Caco-2 (cell line): ENCODE results near the gene SOHLH2. TPM values are rescaled to one million over a fixed set of nuclear protein-coding genes. Genes with fewer than 3 reads are reported as not detected.

Experiments
- BruUV-seq: library from RNA; stranded (reverse); fragments of 400-500 nt; replicated peaks from 2 replicates; lab custom pipeline; 2021; lab: Mats Ljungman, UMichigan
- CTCF ChIA-PET: fragments of 300-600 bp; sonication (Branson Sonifier 250); formaldehyde crosslinking; loops from one replicate; lab custom pipeline; 2022; ENCODE audit warnings: antibody characterized with exemption; lab: Charles Lee
- POLR2A ChIA-PET: fragments of 300-600 bp; sonication (Branson Sonifier 250); formaldehyde crosslinking; loops from one replicate; lab custom pipeline; 2022; ENCODE audit warnings: antibody characterized with exemption; lab: Charles Lee
- DNase-seq, 2 experiments: peaks; one replicate each; pipeline versions ENCODE4 v3.0.0 to v3.0.0-alpha.2; 2020 to 2022
- H3K27me3 ChIP-seq: replicated peaks from 2 replicates; pipeline ENCODE4 v1.6.0; 2011; ENCODE audit warnings: low read length; ENCODE audit not compliant: control insufficient read depth, insufficient read depth
- H3K36me3 ChIP-seq: 2 replicates; pipeline ENCODE4 v1.5.1; 2011; ENCODE audit warnings: low read length; ENCODE audit not compliant: control insufficient read depth, insufficient read depth
- H3K4me1 ChIP-seq: fragments of 250-450 bp; sonication (Bioruptor Pico); 2 replicates; pipeline ENCODE4 v1.5.1; 2020; ENCODE audit warnings: mild to moderate bottlenecking
- H3K4me3 ChIP-seq: 2 replicates; pipeline ENCODE4 v1.5.1; 2011; ENCODE audit warnings: low read depth, mild to moderate bottlenecking, control low read depth, low read length
- H3K9me3 ChIP-seq: fragments of 250-450 bp; sonication (Bioruptor Pico); 2 replicates; pipeline ENCODE4 v1.5.1; 2020; ENCODE audit warnings: mild to moderate bottlenecking, moderate library complexity
- H3K27ac Mint-ChIP-seq: one replicate; pipeline ENCODE4 v1.8.0; 2022; ENCODE audit warnings: mixed read lengths; ENCODE audit not compliant: unreplicated experiment
- H3K27me3 Mint-ChIP-seq: one replicate; pipeline ENCODE4 v1.8.0; 2022; ENCODE audit warnings: mixed read lengths; ENCODE audit not compliant: insufficient read depth, unreplicated experiment
- H3K36me3 Mint-ChIP-seq: one replicate; pipeline ENCODE4 v1.8.0; 2022; ENCODE audit warnings: mild to moderate bottlenecking, mixed read lengths; ENCODE audit not compliant: insufficient read depth, unreplicated experiment
- H3K4me1 Mint-ChIP-seq: one replicate; pipeline ENCODE4 v1.8.0; 2022; ENCODE audit warnings: low read depth, mixed read lengths; ENCODE audit not compliant: unreplicated experiment
- H3K4me3 Mint-ChIP-seq: one replicate; pipeline ENCODE4 v1.8.0; 2022; ENCODE audit warnings: mild to moderate bottlenecking, moderate library complexity, mixed read lengths; ENCODE audit not compliant: unreplicated experiment
- H3K9me3 Mint-ChIP-seq: one replicate; pipeline ENCODE4 v1.8.0; 2022; ENCODE audit warnings: mixed read lengths; ENCODE audit not compliant: unreplicated experiment
- intact Hi-C: fragments of 100-400 bp; cut with micrococcal nuclease; formaldehyde crosslinking; loops from one replicate; pipeline ENCODE4 v1.10.0; 2022; ENCODE audit not compliant: unreplicated experiment
- total RNA-seq: library from RNA; stranded (reverse); gene quantifications from 2 replicates; pipeline ENCODE4 v1.2.3, GENCODE V29; 2022
- TF ChIP-seq, protein P1 (sequence below), 2 experiments: fragments of 200-600 bp in 1 of 2; IDR thresholded peaks; 1 replicate in 1 of 2; 2 replicates in 1 of 2; pipeline versions ENCODE4 v1.5.1 to v1.8.0; 2011 to 2022; ENCODE audit warnings: antibody characterized with exemption in 1 of 2, control low read depth in 1 of 2, inconsistent platforms in 1 of 2, low read depth in 1 of 2, low read length in 1 of 2, mild to moderate bottlenecking in 1 of 2, moderate library complexity in 1 of 2; ENCODE audit not compliant: insufficient read depth in 1 of 2, severe bottlenecking in 1 of 2, unreplicated experiment in 1 of 2

The SOHLH2 gene
- total RNA-seq, 1 experiment from 2014 or later: not detected

DNA sequence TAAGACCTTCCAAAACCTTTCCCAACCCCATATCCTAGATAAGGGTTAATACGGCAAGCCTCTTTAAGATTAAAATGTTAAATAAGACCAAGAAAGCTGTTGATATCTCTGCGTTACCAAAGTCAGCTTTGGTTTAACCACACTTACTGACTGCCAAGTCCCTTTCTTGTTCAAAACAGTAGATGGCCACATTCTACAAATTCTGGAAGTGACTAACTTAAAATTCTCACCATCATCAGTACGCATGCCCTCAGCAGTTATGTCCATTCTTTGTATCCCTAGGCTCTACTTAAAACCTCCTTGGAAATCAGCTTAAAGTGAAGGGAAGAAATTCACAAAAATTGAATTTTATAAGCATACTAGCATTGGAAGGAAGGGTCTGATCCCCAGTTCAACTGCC lies 23.6 kb downstream of the SOHLH2 start:
- no TSS peak for BruUV-seq
- Mint-ChIP-seq H3K9me3 (no peaks in the 10 kb centered on the region), H3K36me3 (no peaks in the 10 kb centered on the region), H3K4me3 (no peak overlapping the region), H3K4me1 (no peaks in the 10 kb centered on the region), H3K27ac (no peak overlapping the region), H3K27me3 (peaks cover 9% of the 10 kb centered on the region)
- intact Hi-C loops: loop anchor here (1.0 kb wide), 1 partner anchor 85 kb away; no protein-coding TSS in a partner anchor
- POLR2A ChIA-PET: no interaction called here
- H3K4me3 ChIP-seq: no peak overlapping the region
- H3K4me1 ChIP-seq: no peaks in the 10 kb centered on the region
- H3K9me3 ChIP-seq: 0 out of 2 replicates have a peak, but pooled peaks cover 3% of the 10 kb centered on the region
- CTCF ChIA-PET: interaction anchor here (0.6 kb wide), 1 partner anchor 87 kb away, joined by 3 read pairs; no protein-coding TSS in a partner anchor
- no peak for DNase-seq
- TF ChIP-seq, protein P1, sequence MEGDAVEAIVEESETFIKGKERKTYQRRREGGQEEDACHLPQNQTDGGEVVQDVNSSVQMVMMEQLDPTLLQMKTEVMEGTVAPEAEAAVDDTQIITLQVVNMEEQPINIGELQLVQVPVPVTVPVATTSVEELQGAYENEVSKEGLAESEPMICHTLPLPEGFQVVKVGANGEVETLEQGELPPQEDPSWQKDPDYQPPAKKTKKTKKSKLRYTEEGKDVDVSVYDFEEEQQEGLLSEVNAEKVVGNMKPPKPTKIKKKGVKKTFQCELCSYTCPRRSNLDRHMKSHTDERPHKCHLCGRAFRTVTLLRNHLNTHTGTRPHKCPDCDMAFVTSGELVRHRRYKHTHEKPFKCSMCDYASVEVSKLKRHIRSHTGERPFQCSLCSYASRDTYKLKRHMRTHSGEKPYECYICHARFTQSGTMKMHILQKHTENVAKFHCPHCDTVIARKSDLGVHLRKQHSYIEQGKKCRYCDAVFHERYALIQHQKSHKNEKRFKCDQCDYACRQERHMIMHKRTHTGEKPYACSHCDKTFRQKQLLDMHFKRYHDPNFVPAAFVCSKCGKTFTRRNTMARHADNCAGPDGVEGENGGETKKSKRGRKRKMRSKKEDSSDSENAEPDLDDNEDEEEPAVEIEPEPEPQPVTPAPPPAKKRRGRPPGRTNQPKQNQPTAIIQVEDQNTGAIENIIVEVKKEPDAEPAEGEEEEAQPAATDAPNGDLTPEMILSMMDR (IDR thresholded peaks at IDR 0.05; ENCODE audit: insufficient read depth in 1 of 2, low read depth in 1 of 2, low read length in 1 of 2, severe bottlenecking in 1 of 2, unreplicated experiment in 1 of 2): no peak
- H3K27me3 ChIP-seq: no peaks in the 10 kb centered on the region
- H3K36me3 ChIP-seq: no peaks in the 10 kb centered on the region

DNA sequence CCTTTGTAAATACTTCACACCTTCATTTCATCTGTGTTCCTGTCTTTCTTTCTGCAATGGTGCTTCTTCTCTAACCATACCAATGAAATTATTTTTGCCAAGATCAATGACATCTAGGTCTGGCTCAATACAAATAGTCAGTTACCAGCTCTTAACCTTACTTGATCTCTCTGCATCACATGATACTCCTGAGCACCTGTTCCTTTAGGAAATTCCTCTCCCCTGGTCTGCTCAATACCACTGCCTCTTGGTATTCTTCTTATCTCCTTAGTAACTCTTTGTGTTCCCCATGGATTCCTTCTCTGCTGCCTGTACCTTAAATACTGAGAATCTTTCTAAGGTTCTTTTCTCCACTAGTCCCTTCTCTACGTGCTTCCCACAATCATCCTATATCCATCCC lies 25.9 kb downstream of the SOHLH2 start:
- H3K27me3 Mint-ChIP-seq: peaks cover 4% of the 10 kb centered on the region

DNA sequence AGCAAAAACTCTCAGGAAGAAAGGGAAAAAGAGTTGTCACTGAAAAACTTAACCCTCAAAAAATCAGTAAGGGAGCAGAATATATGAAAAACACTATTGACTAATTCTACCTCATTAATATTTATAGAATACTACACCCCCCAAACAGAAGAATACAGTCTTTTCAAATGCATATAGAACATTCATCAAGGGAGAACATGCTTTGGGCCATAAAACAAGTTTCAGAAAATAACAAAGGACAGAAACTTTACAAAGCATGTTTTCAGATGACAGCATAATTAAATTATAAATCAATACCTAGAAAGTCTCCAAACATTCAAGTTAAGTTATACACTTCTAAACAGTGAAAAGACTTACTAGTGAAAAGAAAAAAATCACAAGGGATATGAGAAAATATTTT lies 30.5 kb downstream of the SOHLH2 start:
- no peaks in the 10 kb centered on the region for H3K27me3 ChIP-seq
- Mint-ChIP-seq H3K36me3 (no peaks in the 10 kb centered on the region), H3K27ac (no peak overlapping the region), H3K4me3 (no peak overlapping the region), H3K4me1 (no peaks in the 10 kb centered on the region), H3K9me3 (no peaks in the 10 kb centered on the region), H3K27me3 (peaks cover 4% of the 10 kb centered on the region)
- H3K36me3 ChIP-seq: no peaks in the 10 kb centered on the region
- POLR2A ChIA-PET: no interaction called here
- no peak overlapping the region for H3K4me3 ChIP-seq
- no peak for DNase-seq
- no peaks in the 10 kb centered on the region for H3K4me1 ChIP-seq
- intact Hi-C loops: no loop called here
- CTCF ChIA-PET: no interaction called here
- TF ChIP-seq, protein P1 (IDR thresholded peaks at IDR 0.05; ENCODE audit: insufficient read depth in 1 of 2, low read depth in 1 of 2, low read length in 1 of 2, severe bottlenecking in 1 of 2, unreplicated experiment in 1 of 2): no peak
- BruUV-seq: no TSS peak
- no peaks in the 10 kb centered on the region; the same call in 1 of the 2 replicates for H3K9me3 ChIP-seq

More for the DNA sequence above, 25.9 kb downstream of the SOHLH2 start:
- Histone ChIP-seq H3K36me3 (no peaks in the 10 kb centered on the region), H3K27me3 (no peaks in the 10 kb centered on the region), H3K4me3 (no peak overlapping the region), H3K9me3 (0 out of 2 replicates have a peak, but pooled peaks cover 3% of the 10 kb centered on the region), H3K4me1 (no peaks in the 10 kb centered on the region)
- ChIA-PET CTCF (no interaction called here), POLR2A (no interaction called here)
- Mint-ChIP-seq H3K27ac (no peak overlapping the region), H3K9me3 (no peaks in the 10 kb centered on the region), H3K36me3 (no peaks in the 10 kb centered on the region), H3K4me1 (no peaks in the 10 kb centered on the region), H3K4me3 (no peak overlapping the region)
- TF ChIP-seq, protein P1 (IDR thresholded peaks at IDR 0.05; ENCODE audit: insufficient read depth in 1 of 2, low read depth in 1 of 2, low read length in 1 of 2, severe bottlenecking in 1 of 2, unreplicated experiment in 1 of 2): no peak
- DNase-seq: no peak
- no TSS peak for BruUV-seq
- intact Hi-C loops: no loop called here
